A204.1 (cell line): ENCODE measurements around the gene EXOC1.
"Not testable (repeated sequence)": the region's sequence is repeated elsewhere in the genome, so short reads cannot be mapped to it uniquely, and the experiment has no call there.

Source experiments
- FAIRE-seq: peaks from 2 replicates; lab custom pipeline; 2012; peaks lifted over from hg19 to GRCh38; lab: Jason Lieb, UNC

EXOC1 gene, protein sequence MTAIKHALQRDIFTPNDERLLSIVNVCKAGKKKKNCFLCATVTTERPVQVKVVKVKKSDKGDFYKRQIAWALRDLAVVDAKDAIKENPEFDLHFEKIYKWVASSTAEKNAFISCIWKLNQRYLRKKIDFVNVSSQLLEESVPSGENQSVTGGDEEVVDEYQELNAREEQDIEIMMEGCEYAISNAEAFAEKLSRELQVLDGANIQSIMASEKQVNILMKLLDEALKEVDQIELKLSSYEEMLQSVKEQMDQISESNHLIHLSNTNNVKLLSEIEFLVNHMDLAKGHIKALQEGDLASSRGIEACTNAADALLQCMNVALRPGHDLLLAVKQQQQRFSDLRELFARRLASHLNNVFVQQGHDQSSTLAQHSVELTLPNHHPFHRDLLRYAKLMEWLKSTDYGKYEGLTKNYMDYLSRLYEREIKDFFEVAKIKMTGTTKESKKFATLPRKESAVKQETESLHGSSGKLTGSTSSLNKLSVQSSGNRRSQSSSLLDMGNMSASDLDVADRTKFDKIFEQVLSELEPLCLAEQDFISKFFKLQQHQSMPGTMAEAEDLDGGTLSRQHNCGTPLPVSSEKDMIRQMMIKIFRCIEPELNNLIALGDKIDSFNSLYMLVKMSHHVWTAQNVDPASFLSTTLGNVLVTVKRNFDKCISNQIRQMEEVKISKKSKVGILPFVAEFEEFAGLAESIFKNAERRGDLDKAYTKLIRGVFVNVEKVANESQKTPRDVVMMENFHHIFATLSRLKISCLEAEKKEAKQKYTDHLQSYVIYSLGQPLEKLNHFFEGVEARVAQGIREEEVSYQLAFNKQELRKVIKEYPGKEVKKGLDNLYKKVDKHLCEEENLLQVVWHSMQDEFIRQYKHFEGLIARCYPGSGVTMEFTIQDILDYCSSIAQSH

GRCh38 chr4:55853484-55854046 is at the start of gene EXOC1:
TSS of gene EXOC1 (plus strand) at chr4:55853648. CDS start at chr4:55858324, 4,676 bp downstream.
- peak; percentile 98 for FAIRE-seq

- FAIRE-seq = no peak
Observed at GRCh38 chr4:55807556-55807955, 45.9 kb upstream of the EXOC1 start.

- no peak for FAIRE-seq
Observed at GRCh38 chr4:55808186-55808585, 45.3 kb upstream of the EXOC1 start.

DNA sequence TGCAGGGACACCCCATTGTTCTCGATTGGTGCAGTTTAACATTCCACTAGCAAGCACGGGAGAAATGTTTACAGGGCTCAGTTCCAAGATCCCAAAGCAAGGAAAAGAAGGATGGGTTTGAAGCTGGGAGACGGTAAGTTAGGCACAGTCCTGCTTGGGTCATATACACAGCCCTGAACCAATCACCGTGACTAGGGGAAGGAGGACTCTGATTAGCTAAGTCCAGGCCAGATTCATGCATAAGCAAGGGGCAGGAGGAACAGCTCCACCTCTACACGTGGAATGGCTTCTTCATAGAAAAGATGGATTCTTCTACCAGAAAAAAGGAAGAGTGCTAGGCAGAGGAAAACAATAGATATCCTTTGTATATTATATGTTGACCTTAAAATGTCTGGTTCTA is 44.8 kb upstream of the EXOC1 start:
- FAIRE-seq = no peak

DNA sequence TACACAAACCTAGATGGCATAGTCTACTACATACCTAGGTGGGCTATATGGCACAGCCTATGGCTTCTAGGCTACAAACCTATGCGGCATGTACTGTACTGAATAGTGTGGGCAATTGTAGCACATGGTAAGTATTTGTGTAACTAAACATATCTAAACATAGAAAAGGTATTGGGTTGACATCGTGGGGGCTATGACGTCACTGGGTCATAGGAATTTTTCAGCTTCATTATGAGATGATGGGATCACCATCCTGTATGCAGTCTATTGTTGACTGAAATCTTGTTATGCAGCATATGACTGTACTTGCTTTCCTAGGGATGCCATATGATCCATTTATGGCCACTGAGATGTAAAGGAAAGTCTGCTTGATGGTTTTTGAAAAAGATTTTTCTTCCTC is 35.8 kb upstream of the EXOC1 start:
- FAIRE-seq = no peak

GRCh38 chr4:55819634-55820033 is 33.8 kb upstream of the EXOC1 start, which contains the start of gene EXOC1L:
TSS of gene EXOC1L (plus strand) at chr4:55819790. CDS start at chr4:55820027, 237 bp downstream.
- no peak for FAIRE-seq

DNA sequence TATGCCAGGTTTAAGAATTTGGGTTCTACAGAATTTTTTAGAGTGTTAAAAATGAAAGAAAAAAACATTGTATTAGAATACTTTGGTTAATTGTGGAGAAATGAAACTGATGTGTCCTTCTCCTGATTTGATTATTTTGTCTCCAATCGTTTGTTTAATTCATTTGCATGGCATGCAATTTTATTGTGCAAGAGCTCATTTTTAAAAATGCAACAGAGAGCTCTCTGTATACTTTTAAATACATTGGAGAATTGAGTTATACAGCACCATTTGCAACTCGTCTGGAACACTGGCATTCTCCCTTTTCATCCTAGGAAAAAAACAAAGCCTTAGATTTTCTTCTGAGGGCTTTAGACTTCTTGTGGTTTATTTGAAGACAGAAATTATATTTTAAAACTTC is 33.2 kb upstream of the EXOC1 start:
- no peak for FAIRE-seq

GRCh38 chr4:55822329-55822728 is 31.1 kb upstream of the EXOC1 start:
- no peak for FAIRE-seq

DNA sequence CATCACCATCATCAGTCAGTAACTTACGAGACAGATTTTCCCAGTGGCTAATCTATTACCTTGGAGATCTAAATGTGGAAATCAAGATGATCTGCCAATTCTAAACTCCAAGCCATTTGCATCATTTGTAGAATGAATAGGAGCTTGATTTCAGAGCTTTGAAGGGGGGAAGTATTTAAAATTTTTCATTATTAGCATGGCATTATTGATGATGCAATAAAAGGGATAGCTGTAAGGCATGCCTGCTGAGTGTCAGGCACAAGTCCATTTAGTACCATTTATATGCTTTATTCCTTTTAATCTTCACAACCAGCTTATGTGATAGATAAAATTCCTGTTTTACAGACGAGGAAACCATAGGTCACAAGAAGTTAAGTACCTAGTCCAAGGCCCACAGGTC is 28.6 kb upstream of the EXOC1 start:
- no peak for FAIRE-seq

DNA sequence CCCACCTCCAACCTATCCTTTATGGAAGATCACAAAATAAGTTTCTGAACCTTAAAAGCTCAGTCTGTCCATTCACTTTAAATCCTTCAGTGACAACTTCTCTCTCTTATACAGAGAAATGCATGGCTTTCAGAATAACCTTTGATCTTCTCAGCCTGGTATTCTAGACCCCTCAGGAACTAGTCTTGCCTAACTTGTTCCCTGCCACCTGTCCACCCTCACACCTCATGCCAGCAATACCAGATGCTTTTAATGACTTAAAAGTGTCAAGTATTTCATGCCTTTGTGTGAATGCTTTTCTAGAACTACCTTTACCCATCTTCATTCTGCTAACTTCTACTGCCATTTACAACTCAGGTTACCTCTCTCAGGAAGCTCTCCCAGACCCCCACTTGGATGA is 26.5 kb upstream of the EXOC1 start:
- FAIRE-seq = no peak

- no peak for FAIRE-seq
Observed at GRCh38 chr4:55827582-55827981, 25.9 kb upstream of the EXOC1 start.

DNA sequence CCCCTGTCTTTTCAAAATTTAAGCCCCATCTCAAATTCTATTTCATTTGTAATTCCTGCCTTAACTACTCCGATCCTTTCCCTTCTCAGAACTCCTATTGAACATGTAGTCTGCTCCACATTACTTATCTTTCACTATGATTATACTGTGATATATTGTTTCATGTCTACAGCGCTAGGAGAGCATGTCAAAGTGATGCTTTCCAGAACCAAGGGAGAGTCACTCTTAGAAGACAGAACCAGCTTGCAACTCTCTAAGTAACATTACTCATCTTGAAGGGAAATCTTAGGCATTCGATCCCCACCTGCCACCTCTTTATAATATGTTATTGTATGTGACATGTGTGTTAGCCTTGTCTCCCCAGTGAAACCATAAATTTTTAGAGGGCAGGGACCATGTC is 23.4 kb upstream of the EXOC1 start:
- FAIRE-seq = no peak

GRCh38 chr4:55830716-55831115 is 22.7 kb upstream of the EXOC1 start:
- no peak for FAIRE-seq

- FAIRE-seq = no peak
Observed at GRCh38 chr4:55834086-55834795, 19.2 kb upstream of the EXOC1 start.

GRCh38 chr4:55837903-55838302 is 15.5 kb upstream of the EXOC1 start:
- peak; percentile 61 for FAIRE-seq

GRCh38 chr4:55838356-55838755 is 15.1 kb upstream of the EXOC1 start:
- FAIRE-seq = no peak

DNA sequence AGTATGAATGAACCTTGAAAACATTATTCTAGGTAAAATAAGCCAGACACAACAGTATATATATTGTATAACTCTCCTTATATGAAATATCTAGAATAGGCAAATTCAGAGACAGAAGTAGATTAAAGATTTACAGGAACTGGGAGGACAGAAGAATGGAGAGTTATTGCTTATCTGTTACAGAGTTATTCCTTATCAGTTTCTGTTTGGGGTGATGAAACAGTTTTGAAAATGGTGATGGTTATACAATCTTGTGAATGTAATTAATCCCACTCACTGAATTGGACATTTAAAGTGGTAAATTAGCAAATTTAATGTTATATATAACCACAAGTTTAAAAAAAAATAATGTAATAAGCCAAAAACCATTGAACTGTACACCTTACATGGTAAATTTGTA is 14.5 kb upstream of the EXOC1 start:
- no peak for FAIRE-seq

DNA sequence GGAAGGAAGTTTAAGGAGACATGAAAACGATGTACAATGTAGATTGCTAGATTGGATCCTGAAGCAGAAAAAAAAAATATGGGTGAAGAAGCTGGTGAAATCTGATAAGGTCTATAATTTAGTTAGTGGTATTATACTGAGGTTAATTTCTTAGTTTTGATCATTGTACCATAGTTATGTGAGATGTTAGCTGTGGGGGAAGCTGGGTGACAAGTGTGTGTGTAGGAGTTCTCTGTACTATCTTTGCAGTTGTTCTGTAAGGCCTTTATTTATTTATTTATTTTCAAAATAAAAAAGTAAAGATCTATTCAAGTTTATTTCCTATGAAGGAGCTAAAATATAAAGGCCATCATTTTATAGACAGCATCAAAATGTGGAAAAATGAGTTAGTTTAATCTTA is 12.5 kb upstream of the EXOC1 start:
- FAIRE-seq = no peak

- FAIRE-seq = not testable (repeated sequence)
Observed at GRCh38 chr4:55841373-55842239, 11.8 kb upstream of the EXOC1 start.

DNA sequence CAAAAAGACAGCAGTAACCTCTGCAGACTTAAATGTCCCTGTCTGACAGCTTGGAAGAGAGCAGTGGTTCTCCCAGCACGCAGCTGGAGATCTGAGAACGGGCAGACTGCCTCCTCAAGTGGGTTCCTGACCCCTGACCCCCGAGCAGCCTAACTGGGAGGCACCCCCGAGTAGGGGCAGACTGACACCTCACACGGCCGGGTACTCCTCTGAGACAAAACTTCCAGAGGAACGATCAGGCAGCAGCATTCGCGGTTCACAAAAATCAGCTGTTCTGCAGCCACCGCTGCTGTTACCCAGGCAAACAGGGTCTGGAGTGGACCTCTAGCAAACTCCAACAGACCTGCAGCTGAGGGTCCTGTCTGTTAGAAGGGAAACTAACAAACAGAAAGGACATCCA is 11.1 kb upstream of the EXOC1 start:
- FAIRE-seq = not testable (repeated sequence)

- FAIRE-seq = no peak
Observed at GRCh38 chr4:55849724-55850123, 3.7 kb upstream of the EXOC1 start.
